SK-N-DZ (cell line): ENCODE measurements around the gene LHX2.
A peak's percentile ranks its signal among the peaks of the same experiment; 100 is the strongest.

ENCODE experiments used
- DNase-seq: peaks from one replicate; pipeline ENCODE4 v3.0.0-alpha.2; 2015; ENCODE audit warnings: low spot score

Gene LHX2

GRCh38 chr9:123999661-124000060 lies 11.9 kb upstream of the LHX2 start:
- DNase-seq: no peak

GRCh38 chr9:124000161-124000783 lies 11.3 kb upstream of the LHX2 start:
- no peak for DNase-seq

- DNase-seq: no peak
These were observed 10.6 kb upstream of the LHX2 start for GRCh38 chr9:124000784-124001457.

DNA sequence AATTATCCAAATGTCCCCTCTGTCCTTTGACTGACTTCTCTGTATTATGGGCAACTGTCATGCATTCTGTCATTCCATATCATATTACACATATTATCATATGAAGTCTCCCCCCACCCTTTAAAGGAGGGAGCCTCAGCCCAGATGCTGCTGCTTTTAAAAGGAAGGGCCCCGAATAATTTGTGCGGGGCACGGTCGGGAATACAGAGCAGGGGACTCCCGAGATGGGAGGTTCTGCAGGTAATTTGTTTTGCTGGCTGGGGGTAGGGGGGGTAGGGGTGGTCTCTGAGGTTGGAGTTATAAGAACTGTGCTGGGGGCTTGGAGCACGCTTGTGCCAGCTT lies 10.1 kb upstream of the LHX2 start:
- DNase-seq: no peak

GRCh38 chr9:124001866-124002525 lies 9.6 kb upstream of the LHX2 start:
- no peak for DNase-seq

DNA sequence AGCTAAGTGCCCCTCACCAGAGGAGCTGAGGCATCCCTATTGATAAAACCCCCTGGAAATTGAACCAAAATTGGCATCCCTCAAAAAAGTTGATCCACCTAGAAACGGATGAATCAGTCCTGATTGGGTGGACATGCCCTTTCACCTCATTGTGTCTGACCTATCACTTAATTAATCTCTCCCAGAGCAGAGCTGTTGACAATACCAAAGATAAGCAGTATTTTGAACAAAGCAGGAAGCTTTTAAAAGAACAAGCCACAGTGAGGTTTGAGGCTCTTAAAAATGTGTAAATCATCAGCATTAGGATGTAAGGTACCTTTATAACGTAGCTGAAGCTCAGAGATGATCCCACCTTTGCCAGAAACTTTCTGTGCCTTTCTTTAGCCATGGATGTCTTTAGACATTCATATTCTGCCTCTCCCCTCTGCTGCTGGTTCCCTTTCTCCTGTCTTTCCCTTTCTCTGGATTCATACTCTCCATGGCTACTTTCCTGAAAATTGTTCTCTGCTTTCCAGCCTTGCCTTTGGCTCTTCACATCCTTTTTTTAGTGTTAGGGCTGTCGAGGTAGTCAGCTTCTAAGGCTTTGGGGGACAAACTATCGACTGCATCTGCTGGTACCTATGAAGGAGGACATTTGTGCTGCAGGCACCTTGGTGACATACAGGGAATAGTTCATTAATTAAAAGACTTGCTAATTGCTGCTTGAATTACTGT lies 7.8 kb upstream of the LHX2 start:
- DNase-seq: no peak

DNA sequence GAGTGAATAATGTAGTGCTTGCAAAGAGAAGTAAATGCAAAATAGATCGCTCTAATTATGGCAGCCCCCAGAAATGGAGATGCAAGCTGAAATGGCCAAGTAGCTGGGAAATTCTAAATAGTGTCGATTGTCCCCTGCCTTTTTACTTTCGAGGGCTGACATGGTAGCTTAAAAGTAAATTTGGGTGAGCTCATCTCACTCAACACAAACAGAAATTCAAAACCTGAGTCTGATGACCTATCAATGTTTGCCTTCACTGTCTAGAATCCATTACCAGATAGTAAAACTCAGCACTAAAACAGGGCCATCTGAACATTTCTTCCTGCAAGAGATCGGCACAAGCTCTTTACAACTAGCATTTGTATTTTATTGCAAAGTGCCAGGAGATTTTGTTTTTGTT lies 7.0 kb upstream of the LHX2 start:
- DNase-seq: no peak

GRCh38 chr9:124005029-124005771 lies 6.4 kb upstream of the LHX2 start:
- no peak for DNase-seq

DNA sequence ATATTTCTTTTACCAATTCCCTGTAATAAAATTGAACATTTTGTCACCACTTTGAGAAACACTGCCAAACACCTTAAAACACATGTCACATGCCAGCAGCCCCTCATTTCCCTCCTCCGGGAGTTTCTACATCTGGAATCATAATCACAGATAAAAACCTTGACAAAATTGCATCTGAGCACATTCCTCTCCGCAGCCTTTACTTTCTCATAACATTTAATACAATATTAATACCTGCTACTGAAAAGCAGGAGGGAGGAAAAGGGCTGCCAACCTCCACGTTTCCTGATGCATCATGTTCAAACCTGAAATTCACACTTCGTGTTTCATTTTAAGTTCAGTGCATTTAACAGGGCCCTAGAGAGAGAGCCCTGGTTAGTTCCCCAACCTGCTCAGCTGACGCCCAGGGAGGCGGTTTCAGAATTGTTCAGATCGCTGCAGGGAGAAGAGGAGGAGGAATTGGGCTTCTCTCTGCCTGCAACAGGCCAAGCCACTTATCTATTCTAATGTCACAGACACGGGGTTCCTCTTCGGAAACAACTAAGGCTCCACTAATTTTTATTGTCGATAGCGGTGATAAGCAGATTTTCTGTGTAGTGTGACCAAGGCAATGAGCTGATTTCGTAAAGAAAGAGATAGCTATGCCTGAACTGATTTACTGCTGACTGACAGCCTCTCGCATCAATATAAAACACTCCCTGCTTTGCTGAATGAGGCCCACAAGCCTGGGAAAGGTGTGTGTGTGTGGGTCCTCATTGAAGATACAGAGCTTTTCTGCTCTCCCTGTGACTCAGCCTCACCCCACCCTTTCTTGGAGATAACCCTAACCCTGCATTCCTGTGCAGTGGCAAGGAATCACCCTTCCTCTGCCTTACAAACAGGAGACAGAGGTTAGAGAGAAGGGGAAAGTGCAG lies 4.9 kb upstream of the LHX2 start:
- DNase-seq: no peak

GRCh38 chr9:124007565-124008302 lies 3.8 kb upstream of the LHX2 start:
- DNase-seq: no peak

GRCh38 chr9:124008303-124008693 lies 3.3 kb upstream of the LHX2 start:
- DNase-seq: no peak

DNA sequence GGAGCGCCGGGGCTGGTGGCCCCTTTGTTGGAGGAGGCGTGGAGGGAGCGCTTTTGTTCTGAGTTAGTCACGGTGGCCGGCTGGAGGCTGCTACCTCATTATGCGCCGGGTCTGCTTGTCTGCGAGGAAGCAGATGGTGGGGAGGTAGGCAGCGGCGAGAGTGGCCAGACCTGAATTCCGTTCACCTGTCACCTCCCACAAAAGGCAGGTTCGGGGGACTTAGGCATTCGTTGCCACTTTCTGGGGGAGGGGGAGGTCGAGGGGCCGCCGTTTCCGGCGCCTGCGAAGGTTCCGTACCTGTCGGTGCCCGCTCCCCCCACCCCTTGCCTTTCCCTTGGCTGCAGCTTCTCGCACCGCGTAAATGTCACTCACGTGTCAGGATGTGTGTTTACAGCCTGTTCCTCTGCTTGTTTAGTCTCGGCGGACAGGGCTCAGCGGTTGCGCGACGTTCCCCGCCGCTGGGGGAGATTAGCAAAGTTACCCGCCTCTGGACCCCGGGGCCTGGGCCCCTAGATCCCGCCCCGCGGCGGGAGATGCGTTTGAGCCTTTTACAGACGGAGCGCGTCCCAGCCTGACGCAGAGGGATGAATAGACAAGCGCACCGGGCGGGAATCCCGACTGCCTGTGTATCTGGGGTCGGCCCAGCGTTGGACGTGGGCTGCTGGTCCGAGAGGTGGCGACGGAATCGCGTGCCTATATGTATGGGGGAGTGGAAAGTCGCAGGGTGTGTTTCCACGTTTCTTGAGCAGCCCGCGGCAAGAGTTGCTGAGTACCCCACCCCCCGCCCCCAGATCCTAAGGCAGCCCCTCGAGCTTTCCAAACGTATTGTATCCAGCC lies 2.7 kb upstream of the LHX2 start:
- no peak for DNase-seq

- DNase-seq: no peak
These were observed 1.9 kb upstream of the LHX2 start for GRCh38 chr9:124009531-124010217.

- no peak for DNase-seq
These were observed 1.3 kb upstream of the LHX2 start for GRCh38 chr9:124010303-124010664.

DNA sequence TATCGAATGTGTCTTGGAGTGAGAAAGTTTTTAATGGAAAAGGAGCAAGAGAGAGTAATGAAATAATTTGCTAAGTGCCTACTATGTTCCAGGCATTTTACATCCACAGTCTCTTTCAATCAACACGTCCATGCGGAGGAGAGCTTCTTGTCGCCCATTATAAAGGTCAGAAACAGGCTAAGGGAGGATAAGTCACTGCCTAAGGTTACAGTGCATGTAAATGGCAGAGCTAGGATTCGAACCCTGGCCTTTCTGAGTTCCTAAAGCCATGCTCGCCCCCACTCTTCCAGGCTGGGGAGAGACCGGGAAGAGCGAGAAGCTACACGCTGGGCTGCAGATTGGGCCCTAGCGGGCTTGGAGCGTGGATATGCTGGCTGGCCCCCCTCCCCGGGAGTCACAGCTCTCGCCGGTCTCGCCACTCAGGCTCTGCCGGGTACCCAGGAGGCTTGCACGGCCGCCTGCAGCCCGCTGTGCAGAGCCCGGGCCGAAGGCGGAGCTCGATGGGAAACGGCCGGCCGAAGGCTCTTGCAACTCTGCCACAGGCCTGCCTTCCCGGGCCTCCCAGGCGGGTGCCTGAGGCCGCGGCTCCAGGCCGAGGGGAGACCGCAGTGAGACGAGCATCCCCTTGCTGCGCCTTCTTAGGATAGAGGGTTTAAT lies 775 bp upstream of the LHX2 start:
- peak; percentile 38 for DNase-seq

DNA sequence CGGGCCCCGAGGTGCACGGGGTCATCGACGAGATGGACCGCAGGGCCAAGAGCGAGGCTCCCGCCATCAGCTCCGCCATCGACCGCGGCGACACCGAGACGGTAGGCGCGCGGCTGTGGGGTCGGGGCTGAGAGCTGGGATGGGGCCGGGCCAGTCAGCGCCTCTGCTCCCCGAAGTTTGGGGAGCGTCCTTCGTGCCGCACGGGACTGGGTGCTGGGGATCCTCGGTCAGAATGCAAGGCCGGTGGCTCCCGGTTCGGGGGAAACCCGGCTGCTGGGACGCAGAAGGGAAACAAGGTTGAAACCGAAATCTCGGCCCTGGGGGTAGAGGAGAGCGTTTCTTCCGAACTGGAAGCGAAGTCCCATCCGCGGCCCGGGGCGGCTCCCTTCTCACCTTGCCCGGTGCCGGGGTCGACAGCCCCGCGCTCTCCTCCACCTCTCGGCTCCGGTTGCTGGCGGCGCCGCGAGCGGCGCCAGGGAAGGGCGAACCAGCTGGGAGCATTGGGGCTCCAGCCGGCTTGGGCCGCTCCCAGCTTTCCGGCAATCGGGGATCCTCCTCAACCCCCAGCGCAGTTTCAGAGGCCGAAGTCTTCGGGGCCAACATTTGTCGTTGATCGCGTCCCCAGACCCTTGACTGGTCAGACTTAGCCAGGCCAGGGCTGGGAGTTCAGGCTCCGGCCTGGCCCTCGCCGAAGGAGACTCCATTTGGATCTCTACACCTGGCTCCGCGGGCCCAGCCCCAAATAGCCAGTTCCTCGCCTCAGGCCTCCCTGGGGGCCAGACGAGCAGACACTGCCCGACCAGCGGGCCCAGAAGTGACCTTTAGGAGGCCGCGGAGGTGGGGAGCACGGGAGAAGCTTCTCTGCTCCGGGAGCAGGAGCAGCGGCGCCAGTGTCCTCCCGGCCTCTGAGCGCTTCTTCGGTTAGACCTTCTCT lies 1.1 kb downstream of the LHX2 start:
- DNase-seq: no peak
